NAMALWA (cell line): Measurements from ENCODE around the gene CLIP3.
"Not testable (repeated sequence)": the region's sequence is repeated elsewhere in the genome, so short reads cannot be mapped to it uniquely, and the experiment has no call there.

ENCODE experiments used
- DNase-seq: peaks from one replicate; pipeline ENCODE4 v3.0.0-alpha.2; 2015; ENCODE audit warnings: low spot score

The CLIP3 gene

DNA sequence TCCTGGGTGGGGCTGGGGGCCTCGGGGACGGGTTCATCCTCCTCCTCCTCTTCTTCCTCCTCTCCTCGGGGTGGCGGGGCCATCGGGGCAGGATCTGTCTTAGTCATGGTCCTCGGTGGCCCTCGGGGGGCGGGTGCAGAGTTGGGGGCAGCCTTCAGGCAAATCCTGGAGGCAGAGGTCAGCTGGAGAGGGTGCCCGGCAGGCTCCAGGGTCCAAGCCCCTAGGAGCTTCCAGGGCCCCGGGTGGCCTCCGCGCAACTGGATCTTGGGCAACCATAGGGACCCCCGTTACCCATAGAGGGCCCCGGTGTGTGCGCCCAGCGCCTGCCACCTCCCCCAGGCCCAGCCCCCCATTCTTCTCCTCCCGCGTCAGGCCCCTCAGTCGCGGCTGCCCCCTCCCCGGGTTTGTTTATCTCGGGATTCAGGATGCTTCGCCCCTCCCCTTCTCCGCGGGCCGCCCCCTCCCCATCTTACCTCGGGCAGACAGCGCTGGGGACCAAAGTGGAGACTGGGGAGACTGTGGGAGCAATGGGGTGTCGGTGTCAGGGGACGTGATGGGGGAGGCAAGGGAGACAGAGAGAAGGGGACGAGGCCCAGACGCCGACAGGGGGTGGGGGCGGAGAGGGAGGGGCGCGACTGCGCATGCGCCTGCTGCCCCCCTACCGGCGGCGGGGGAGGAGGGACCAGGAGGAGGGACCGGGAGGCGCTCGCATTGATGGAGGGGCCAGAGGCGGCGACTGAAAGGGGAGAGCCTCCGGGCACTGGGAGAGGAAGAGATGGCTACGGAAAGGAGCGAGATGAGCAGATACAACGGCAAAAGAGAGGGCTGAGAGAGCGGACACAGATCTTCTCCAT, at the start of gene CLIP3:
Gene CLIP3, minus strand, starts transcription at position 623 of the 854 bp plus-strand sequence. Its CDS starts 516 bp downstream, at position 107.
- no peak for DNase-seq

- no peak for DNase-seq
These were observed 49.2 kb upstream of the CLIP3 start for GRCh38 chr19:36081894-36082293.

DNA sequence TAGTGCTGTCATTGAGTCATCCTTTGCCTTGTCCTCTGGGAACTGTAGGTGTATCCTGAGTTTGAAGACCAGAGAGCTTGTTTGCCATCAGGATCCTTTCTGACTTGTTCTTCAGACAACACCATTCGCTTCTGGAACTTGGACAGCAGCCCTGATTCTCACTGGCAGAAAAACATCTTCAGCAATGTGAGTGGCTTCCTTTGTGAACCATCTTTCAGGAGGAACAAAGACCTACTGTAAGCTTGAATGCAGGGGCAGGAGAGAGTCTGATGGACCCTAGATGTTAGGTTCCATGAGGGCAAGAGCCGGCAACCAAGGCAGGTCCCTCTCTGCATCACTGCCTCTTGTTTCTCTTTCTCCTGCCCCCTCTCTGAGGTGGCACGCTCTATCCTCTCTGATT, 48.7 kb upstream of the CLIP3 start:
- DNase-seq: no peak

GRCh38 chr19:36079389-36079945, 46.8 kb upstream of the CLIP3 start:
- DNase-seq: no peak

DNA sequence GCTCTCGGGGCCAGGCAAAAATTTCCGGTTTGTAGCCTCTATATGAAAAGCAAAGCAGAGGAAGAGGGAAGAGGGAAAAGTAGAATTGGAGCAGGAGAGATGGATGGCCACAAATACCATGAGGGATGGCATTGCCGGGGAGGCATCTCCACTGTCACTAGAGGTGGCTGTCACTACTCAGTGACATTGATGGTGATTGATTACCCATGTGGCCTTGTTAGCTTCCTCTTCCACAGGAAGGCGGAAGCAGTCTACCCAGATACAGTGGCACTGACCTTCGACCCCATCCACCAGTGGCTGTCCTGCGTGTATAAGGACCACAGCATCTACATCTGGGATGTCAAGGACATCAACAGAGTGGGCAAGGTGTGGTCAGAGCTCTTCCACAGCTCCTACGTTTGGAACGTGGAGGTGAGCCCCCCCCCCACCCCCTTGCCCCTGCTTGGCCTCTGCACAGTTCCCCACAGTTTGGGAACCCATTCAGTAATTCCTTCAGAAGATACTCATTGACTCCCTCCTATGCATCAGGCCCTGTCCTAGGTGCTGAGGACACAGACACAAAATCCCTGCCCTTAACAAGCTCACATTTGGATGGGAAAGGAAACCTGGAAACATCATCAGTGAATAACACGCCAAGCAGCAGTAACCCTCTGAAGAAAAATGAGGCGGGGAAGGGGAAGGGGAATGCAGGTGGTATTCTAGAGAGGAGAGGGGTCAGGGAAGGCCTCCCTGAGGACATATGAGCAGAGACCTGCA, 40.6 kb upstream of the CLIP3 start:
- DNase-seq: no peak

DNA sequence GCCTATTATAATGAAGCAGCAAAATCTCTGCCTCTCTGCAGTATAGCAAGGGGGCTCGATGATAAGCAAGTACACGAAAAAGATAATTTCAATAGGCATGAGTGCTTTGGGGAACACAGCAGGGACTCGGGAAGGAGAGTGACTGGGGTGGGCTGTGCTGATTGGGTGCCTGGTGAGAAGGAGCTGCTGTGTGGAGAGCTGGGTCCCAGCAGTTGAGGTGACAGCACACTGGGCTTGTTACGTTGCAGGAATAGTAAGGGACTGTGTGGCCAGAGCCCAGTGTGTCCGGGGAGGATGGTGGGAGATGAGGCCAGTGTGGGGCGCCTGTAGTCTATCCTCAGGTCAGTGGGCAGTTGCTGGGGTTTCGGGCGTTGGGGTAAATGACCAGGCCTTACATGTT, 39.4 kb upstream of the CLIP3 start:
- DNase-seq: no peak

GRCh38 chr19:36068810-36069499, 36.3 kb upstream of the CLIP3 start:
- not testable (repeated sequence) for DNase-seq

- no peak for DNase-seq
These were observed 35.0 kb upstream of the CLIP3 start for GRCh38 chr19:36067681-36068080.

DNA sequence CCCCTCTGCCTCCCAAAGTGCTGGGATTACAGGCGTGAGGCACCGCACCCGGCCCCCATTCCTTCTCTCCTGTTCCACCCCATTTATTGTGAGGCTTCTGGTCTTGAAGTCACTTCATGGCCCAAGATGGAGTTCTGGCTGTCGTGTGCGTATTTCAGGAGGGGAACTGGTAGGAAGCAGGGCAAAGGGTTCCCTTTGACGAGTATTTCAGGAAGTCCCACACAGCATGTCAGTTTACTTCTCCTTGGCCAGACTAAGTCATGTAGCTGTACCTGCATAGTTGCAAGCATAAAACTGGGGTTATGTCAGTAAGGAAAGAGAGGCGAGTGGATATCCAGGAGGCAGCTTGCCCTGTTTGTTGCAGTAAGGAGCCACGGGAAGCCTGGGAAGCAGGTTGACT, 32.2 kb upstream of the CLIP3 start:
- no peak for DNase-seq

DNA sequence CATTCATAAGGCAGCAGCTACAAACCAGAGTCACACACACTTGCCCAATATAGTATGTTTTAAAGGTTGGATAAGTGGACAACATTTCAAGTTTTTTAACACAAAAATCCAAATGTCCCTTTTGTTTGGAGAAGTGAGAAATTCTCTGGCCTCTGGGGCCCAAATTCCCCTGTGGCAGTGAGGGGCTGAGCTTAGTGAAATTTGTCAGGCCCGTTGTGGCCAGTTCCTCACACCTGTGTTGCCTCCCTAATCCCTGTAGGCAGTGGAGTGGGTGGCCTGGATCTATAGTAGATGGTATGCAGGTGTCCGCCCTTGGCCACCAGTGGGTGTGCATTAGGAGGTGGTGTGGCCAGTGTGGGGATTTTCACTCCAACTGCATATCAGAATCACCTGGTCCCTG, 28.7 kb upstream of the CLIP3 start:
- no peak for DNase-seq

DNA sequence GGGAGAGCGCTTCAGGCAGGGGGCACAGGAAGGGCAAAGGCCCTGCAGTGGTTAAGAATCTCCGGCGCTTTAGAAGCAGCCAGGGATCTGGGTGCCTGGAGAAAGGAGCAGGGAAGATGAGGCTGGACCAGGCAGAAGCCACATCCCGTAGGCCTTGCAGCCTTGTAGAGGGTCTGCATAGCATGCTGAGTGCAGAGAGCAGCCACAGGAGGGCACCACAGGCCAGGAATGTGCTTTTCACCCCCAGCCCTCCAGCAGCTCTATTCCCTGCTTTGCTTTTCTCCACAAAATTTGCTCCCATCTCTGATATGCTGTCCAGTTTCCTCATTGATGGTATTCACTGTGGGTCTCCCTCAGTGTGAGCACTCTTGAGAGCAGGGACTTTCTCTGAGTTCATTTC, 27.8 kb upstream of the CLIP3 start:
- peak; percentile 45 for DNase-seq

DNA sequence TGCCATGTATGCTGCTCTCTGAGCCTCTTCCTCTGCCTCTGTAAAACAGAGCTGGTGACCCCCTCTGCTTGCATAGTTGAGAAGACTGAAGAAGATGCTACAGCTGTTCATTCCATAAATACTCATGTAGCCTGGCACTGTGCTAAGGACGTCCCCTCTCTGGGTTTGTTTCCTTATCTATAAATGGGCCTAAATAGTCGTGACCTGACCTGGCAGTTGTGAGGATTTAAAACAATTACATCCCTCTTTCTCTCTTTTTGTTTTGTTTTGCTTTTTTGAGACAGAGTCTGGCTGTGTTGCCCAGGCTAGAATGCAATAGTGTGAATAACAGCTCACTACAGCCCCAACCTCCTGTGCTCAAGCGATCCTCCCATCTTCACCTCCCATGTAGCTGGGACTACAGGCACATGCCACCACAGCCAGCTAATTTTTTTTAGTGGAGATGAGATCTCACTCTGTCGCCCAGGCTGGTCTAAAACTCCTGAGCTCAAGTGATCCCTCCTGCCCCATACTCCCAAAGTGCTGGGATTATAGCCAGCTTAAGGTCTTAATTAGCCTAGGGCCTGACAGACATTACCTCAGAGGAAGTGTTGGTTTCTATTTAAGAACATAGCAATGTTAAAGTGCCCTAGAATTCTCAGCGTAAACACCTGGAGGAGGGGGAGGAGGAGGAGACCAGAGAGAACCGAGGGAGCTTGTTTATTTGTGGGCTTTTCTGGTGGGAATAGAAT, 26.7 kb upstream of the CLIP3 start:
- no peak for DNase-seq

GRCh38 chr19:36058481-36059179, 26.0 kb upstream of the CLIP3 start:
- no peak for DNase-seq

- DNase-seq: peak; percentile 94
These were observed 22.3 kb upstream of the CLIP3 start, which contains the start of gene WDR62 for GRCh38 chr19:36054733-36055686. TSS of gene WDR62 (plus strand) at chr19:36054897. CDS start at chr19:36054972, 75 bp downstream.

DNA sequence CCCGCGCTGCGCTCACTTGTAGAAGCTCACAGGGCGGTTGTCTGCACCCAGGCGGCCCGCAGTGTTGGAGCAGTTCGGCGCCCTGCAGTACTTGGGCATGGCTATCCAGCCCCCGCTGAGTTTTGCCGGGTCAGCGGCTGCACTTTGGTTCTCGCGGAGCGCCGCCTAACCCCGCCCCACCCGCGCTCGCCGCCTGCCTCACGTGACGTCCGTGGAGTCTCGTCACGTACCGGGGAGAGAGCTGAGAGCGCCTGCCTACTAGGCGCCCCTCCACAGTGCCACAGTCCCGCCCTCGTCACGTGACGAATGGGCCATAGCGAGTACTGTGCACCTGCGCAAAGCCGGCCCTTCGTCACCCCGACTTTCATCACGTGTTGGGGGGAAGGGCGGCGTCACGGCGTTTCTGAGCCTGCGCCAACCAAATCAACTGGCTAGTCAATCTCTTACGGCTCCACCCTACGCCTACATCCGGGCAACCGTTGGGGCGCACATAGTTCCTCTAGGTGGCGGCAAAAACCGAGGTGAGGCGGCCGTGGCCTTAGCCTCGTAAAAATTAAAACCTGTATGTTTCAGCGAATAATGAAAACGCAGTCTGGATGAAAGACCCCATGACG, 21.6 kb upstream of the CLIP3 start, which contains the start of gene THAP8:
Gene THAP8, minus strand, starts transcription at position 167 of the 614 bp plus-strand sequence. Its CDS starts 68 bp downstream, at position 99.
- peak; percentile 99 for DNase-seq

DNA sequence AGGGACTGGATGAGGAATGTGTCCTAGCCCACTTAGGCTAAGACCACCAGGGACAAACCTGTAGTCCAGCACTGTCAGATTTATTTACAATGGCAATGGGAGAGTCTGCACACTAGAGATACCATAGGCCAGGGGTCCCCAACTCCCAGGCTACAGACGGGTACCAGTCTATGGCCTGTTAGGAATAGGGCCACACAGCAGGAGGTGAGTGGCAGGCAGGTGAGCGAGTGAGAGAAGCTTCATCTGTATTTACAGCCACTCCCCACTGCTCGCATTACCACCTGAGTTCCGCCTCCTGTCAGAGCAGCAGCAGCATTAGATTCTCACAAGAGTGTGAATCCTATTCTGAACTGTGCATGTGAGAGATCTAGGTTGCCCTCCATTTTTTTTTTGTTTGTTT, 19.0 kb upstream of the CLIP3 start:
- DNase-seq: no peak

- no peak for DNase-seq
These were observed 18.6 kb upstream of the CLIP3 start for GRCh38 chr19:36051236-36051635.

GRCh38 chr19:36049080-36049698, 16.5 kb upstream of the CLIP3 start:
- no peak for DNase-seq

DNA sequence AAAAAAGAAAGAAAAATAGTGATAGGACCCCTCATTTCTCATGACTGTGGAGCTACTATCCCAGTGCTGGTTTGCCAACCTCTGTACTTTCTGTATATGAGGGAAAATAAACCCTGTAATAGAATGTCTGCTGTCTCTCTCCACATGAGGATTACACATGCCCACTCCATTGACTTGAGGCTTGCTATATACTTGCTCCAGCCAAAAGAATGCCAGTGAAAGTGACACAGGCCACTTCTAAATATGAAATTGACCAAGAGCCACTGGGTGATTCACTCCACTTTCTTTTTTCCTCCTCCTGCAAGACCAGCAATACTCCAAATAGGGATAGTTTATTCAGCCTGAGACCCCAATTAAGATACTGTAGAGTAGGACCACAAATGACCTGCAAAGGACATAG, 15.2 kb upstream of the CLIP3 start:
- no peak for DNase-seq
